Cardiac fibroblast (primary cell): ENCODE measurements around the gene DDRGK1.

Experiments
- DNase-seq, 2 donors: peaks; one replicate each; pipeline versions ENCODE4 v3.0.0 to v3.0.0-alpha.2; 2010; ENCODE audit warnings: low read depth in 2 of 2
- H3K4me3 ChIP-seq, 2 donors: replicated peaks in 1 of 2; 1 replicate in 1 of 2; 2 replicates in 1 of 2; pipeline ENCODE4 v1.5.1; 2011; ENCODE audit warnings: low read depth in 2 of 2, low read length in 2 of 2, mild to moderate bottlenecking in 2 of 2, moderate library complexity in 1 of 2
- CTCF ChIP-seq: IDR thresholded peaks from one replicate; pipeline ENCODE4 v1.5.1; 2011; ENCODE audit warnings: low read depth, mild to moderate bottlenecking, low read length, inconsistent platforms

The DDRGK1 gene

GRCh38 chr20:3181270-3181669, 23.2 kb downstream of the DDRGK1 start:
- TF ChIP-seq CTCF, result no peak
- DNase-seq, result no peak
- no peak overlapping the region for H3K4me3 ChIP-seq

GRCh38 chr20:3180319-3180718, 24.2 kb downstream of the DDRGK1 start:
- DNase-seq, result no peak
- H3K4me3 ChIP-seq, result no peak overlapping the region
- TF ChIP-seq CTCF, result no peak

GRCh38 chr20:3177746-3178485, 26.6 kb downstream of the DDRGK1 start:
- TF ChIP-seq CTCF, result no peak
- DNase-seq, result no peak
- no peak overlapping the region for H3K4me3 ChIP-seq

- DNase-seq, result no peak
- peak overlapping the region in 1 of 2 donors; percentile 94 for H3K4me3 ChIP-seq
- no peak for TF ChIP-seq CTCF
Observed at GRCh38 chr20:3175270-3175669, 29.2 kb downstream of the DDRGK1 start.

GRCh38 chr20:3174442-3175261, 29.8 kb downstream of the DDRGK1 start:
- H3K4me3 ChIP-seq, result peak overlapping the region; percentile 90 to 94
- TF ChIP-seq CTCF, result peak; percentile 2
- peak in 1 of 2 donors; percentile 57 for DNase-seq

- peak; percentile 68 to 80 for DNase-seq
- TF ChIP-seq CTCF, result peak; percentile 24
- H3K4me3 ChIP-seq, result peak overlapping the region; percentile 90 to 94
Observed at GRCh38 chr20:3173610-3174441, 30.7 kb downstream of the DDRGK1 start.
